ENCODE measurements around the gene BICDL2.

GRCh38 chr16:3071655-3072054 is 34.9 kb upstream of the BICDL2 start:
- TF ChIP-seq OVOL3 (tag by site-specific recombination; IDR thresholded peaks at IDR 0.05) (no peak), TCF7L2 (IDR thresholded peaks at IDR 0.05; ENCODE audit: borderline replicate concordance, low read depth, low read length) (no peak), ZNF518A (tag by site-specific recombination; conservative IDR thresholded peaks at IDR 0.05; ENCODE audit: low read depth) (no peak), ZNF837 (tag by site-specific recombination; IDR thresholded peaks at IDR 0.05) (no peak), ZSCAN16 (tag by site-specific recombination; IDR thresholded peaks at IDR 0.05) (no peak), ZNF76 (tag by site-specific recombination; IDR thresholded peaks at IDR 0.05; ENCODE audit: borderline replicate concordance, low read depth) (no peak)

All from HEK293 (cell line).